HG03196 (cell line): ENCODE results near the gene ANAPC5.
"Not testable (repeated sequence)": the region's sequence is repeated elsewhere in the genome, so short reads cannot be mapped to it uniquely, and the experiment has no call there.

Source experiments
- ATAC-seq: cut with Tn5 transposase; IDR thresholded peaks from one replicate; pipeline ENCODE4 v1.9.1; 2021; ENCODE audit not compliant: unreplicated experiment

The ANAPC5 gene

DNA sequence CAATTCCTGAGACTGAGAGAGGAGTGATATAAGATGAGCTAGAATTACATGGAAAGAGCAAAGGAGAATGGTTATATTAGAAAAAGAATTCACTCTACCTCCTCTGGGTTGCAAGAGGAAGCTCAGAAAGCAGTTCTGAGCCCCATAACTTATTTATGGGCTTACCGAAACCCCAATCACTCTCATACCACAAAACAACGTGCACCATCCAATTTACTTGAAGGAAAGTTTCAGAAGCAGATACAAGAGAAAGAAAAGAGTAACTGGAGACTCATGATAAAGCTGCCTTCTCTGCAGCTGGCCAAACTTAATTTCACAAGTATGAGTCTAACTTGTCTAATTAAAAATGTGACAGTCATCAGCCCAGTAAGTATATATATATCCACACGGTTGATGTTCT, 28.3 kb downstream of the ANAPC5 start:
- no peak for ATAC-seq

DNA sequence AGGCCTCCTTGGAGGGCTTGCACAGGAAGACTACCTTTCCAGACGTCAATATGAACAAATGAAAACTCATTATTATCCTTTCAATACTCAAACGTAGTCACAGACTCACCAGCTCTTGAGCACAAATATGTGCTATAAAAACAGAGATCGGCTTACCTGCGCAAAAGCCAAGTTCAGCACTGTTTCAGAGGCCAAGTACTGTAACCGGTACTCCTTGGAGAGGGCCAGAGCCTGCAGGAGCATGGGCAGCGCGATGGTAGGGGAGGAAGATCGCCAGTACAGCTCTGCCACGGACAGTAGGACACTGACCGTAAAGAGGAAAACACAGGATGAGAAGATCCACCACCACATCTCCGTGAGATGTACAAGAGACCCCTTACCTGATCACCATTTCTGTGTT, 34.1 kb downstream of the ANAPC5 start:
- no peak for ATAC-seq

DNA sequence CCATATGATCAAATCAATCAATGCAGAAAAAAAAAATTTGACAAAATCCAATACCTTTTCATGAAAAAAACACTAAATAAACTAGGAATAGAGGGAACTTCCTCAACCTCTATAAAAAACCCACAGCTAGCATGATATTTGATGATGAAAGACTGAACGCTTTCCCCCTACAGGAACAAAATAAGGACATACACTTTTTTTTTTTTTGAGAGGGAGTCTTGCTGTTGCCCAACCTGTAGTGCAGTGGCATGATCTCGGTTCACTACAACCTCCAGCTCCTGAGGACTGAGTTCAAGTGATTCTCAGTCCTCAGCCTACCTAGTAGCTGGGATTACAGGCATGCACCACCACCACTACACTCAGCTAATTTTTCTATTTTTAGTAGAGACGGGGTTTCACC, 37.8 kb downstream of the ANAPC5 start:
- ATAC-seq = no peak

DNA sequence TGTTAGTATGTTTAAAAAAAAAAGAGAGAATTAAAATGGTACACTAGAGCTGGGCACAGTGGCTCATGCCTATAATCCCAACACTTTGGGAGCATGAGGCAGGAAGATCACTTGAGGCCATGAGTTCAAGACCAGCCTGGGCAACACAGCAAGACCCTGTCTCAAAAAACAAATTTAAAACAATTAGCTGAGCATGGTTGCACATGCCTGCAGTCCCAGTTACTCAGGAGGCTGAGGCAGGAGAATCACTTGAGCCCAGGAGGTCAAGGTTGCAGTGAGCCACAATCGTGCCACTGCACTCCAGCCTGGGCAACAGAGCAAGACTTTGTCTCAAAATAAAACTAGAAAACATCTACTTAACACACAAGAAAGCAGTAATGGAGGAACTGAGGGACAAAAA, 42.0 kb downstream of the ANAPC5 start:
- not testable (repeated sequence) for ATAC-seq

DNA sequence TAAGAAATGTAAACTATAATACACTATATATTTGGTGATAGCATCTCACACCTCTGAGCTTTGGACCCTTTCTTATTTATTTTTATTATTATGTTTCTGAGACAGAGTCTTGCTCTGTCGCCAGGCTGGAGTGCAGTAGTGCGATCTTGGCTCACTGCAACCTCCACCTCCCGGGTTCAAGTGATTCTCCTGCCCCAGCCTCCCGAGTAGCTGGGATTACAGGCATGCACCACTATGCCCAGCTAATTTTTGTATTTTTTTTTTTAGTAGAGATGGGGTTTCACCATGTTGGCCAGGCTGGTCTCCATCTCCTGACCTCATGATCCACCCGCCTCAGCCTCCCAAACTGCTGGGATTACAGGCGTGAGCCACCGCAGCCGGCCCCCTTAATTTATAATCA, 44.8 kb downstream of the ANAPC5 start:
- ATAC-seq = not testable (repeated sequence)

DNA sequence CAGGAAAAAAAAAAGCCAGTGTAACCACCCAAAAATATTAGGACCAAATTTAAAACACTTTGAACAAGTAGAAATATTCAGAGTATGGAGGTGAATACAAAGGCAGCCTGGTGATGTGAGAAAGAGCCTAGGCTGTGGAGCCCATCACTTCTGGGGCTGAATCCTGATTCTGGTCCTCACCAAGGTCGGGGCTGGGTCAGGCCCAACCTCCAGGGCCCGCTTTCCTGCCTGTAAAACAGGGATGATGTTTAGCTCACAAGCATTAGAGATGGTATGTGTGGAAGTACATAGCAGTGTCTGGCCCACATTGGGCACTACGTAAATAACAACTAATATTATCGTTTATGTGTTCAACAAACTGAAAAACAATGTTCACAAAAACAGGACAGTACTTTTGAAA, 47.9 kb downstream of the ANAPC5 start:
- ATAC-seq = no peak

DNA sequence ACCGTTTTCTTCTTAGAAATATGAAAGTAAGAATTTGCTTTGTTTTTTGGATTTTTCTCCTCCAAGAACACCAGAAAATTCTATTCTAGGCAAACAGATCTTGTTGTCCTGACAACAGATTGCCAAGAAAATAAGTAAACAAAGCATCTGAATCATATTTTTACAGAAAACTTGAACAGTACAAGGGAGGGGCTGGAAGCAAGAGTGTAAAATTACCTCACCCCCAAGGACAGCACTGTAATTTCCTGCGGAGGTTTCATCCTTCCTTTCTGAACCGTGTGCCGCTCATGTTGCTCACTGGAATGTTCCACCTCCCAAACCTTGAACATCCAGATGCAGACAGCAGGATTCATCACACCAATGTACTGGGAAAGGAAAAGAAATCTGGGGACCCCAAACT, 50.3 kb downstream of the ANAPC5 start:
- no peak for ATAC-seq

DNA sequence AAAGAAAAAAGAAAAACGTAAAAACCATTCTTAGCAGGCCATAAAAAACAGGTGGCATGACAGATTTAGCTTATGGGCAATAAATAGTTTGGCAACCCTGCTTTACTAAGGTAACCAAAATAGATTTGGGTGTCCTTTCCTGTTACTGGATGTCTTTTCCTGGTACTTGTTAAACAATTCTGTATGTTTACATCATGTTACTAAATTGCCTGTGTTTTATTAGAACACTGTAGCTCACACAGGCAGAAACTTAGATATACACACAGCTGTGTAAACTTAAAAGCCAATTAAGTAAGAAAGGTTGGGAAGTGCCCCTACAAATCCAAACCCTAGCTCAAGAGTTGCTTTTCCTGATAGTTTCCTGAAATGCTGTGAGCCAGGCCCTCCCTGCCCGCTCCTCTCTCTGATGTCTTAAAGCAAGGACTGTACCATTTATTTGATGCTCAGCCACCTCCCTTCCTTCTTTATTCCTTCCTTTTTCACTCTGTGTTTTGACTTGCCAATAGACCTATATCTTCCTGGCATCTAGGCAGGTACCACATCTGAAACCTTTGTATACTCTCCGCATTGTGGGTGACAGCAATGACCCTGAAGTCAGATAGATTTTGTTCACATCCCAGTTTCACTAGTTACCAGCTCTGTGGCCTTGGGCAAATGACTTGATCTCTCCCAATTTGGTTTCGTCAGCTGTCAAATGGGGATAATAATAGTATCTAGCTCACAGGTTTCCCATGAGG, 52.0 kb downstream of the ANAPC5 start:
- no peak for ATAC-seq

DNA sequence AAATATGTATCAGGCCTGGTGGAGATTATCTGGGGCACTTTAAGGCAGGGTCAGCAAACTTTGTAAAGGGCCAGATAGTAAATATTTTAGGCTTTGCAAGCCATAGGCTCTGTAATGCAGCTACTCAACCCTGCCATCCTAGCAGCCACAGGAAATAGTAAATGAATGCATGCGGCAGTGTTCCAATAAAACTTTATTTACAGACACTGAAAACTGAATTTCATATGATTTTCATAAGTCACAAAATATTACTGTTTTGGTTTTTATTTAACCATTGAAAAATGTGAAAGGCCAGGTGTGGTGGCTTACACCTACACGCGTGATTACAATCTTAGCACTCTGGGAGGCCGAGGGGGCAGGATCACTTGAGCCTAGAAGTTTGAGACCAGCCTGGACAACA, 52.5 kb downstream of the ANAPC5 start:
- no peak for ATAC-seq

DNA sequence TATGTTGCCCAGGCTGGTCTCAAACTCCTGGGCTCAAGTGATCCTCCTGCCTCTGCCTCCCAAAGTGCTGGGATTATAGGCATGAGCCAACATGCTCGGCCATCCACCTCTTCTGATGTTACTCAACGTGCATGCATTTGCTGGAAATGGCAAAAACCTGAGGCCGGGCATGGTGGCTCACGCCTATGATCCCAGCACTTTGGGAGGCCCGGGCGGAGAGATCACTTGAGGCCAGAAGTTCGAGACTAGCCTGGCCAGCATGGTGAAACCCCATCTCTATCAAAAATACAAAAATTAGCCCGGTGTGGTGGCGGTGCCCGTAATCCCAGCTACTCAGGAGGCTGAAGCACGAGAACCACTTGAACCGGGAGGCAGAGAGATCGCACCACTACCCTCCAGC, 53.8 kb downstream of the ANAPC5 start:
- not testable (repeated sequence) for ATAC-seq

DNA sequence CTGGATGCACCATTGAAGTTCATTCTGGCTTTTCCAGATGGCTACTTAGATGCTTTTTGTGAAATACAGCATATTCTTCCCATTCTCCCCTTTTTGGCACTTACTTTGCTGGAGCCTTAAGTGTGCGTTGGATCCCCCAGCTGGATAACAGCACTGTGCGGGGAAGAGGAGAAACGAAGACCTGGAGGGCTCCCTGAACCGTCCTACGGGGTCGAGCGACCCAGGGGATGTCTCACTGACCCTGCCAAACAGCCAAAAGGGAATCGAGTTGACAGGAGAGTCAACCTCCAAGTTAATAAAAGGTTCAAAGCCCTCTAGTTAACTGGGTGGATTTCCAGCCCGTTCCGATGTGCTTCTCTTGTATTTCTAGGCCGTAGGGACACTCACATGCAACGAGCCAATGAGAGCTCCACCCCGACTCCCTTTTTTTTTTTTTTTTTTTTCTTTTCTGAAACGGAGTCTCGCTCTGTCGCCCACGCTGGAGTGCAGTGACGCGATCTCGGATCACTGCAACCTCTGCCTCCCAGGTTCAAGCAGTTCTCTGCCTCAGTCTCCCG, 54.7 kb downstream of the ANAPC5 start:
- ATAC-seq = no peak

DNA sequence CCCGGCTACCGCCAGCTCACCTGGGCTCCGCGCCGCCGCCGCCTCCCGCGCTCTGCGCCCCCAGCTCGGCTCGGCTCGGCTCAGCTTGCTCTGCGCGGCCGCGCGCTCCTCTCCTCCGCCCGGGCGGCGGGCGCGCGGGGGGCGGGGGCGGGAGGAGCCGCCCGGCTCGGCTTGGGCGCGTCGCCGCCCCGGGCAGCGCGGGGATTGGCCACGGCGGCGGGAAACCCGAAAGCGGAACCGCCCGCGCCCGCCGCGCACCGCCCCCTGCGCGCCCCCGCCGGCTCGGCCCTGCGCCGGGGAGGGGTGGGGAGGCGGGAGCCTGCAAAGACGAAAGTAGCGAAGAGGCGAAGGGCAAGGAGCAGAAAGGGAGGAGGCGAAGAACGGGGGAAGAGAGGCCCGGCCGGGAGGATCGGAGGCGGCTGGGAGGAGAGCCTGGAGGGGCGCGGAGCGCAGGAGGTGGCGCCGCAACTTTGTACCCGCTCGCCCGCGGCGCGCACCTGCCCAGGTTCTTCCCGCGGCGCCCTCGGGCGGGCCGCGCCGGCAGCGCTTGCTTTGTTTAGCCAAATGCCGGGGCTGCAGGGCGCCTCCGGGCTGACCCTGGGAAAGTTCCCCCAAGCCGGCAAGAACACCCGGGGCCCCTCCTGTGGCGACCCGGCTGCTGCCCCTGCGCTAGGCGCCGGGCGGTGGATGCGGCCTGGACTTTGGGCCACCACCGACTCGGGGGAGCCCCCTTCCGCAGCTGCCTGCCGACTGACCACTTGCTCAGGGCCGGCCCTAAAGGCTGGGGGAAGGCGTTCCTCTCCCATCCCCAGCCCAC, 55.4 kb downstream of the ANAPC5 start, which contains the start of gene CAMKK2:
CAMKK2 (minus strand) TSS at position 92 of the 817 bp plus-strand sequence. CDS start 22,183 bp downstream, outside the sequence.
- ATAC-seq = peak; percentile 66

DNA sequence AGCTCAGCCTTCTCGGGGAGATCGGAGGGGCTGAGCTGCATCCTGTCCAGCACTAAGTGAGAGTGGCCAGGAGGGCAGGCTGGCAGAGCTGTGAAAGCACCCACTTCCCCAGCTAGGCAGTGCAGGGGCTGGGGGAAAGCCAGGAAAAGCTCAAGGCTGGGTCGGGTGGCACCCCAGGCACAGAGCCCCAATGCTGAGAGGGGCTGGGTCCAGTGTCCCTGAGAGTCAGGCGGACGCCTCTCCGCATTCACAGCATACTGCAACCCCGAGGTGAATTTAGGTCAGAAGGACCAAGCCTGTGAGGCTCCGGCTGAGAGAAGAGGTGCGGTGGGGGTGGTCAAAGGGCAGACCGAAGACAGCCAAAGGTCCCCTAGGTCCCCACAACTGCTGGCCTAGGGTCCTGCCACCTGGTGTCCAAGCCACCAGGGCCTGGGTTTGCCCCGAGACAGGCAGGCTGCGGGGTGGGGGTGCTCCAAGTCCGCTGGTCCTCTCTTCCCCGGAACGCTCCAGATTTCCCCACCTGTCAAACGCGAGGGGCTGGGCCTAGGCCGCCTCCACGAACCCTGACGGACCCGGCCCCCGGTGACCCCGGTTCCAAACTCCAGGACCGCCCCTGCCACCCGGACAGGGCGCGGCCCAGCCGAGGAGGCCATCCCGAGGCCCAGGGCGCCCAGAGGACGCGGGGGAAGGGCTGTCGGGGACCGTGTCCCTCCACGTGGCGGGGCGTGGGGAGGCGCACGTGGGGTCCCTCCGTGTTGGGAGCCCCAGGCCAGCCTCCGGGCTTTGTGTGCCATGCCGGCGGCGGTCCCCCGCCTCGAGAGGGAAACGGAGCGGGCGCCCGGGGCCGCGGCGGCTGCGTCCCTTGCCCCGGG, 56.2 kb downstream of the ANAPC5 start:
- ATAC-seq = peak; percentile 20

DNA sequence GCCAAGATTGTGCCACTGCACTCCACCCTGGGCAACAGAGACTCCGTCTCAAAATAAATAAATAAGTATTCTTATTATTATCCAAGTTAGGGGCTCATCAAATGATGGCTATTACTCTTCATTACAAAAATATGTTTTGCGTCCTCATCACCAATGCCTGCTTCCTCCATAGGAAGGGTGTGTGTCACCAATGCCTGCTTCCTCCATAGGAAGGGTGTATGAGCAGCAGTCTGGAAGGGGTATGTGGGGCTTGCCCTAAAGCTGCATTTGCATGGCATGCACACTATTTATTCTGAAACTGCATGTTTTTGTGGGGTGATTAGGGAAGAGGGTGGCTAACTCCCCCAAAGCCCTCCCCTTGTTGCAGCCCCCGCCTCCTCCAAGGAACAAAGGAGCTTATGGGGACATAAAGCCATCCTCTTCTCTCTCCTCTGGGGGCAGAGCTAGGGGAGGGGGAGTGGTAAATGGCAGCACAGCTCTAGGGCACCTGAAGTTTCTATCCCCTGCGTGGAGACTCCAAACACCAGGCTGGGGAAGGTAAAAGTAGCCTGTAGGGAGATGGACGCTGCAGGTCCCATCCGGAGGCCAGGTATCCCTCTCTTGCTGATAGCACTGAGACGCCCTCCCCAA, 57.0 kb downstream of the ANAPC5 start:
- ATAC-seq = no peak

DNA sequence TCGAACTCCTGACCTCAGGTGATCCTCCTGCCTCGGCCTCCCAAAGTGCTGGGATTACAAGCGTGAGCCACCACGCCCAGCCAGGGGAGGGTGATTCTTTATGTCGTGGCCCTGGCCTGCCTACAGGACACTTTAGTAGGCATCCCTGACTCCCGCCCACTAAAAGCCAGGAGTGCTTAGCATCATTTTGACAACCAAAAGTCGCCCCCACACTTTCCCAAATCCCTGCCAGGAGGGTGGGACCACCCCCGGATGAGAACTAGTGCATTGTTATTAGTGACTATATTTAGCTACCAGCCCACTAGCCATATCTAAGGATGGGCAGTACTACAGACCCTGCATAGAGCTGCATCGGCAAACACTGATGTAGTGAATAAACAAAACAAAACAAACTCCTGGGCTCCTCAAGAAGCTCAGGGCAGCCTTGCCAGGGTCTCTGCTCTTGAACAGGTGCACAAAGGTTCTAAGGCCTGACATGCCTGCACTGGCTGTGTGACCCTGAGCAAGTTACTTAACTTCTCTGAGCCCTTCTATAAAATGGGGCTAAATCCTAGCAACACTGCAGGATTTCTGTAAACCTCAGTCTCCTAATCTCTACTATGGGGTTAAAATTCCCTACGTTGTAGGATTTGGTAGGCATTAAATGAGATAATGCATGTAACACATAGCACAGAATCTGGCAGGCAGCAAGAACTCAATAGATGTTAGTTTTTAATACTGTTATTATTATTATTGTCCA, 57.9 kb downstream of the ANAPC5 start:
- no peak for ATAC-seq

DNA sequence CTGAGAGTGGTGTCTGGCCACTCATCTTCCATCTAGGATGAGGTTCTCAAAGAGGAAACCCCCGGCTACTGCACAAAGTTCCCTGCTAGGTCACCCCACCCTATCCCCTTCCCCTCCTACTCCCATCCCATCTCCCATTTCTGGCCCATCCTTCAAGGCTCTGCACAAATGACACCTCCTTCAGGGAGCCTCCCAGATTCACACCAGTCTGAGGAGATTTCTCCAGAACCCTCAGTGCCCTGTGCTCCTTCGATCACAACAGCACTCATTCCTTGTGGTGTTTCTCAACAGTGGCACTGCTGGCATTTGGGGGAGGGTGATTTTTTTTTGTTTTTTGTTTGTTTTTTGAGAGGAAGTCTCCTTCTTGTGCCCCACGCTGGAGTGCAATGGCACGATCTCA, 58.6 kb downstream of the ANAPC5 start:
- no peak for ATAC-seq

DNA sequence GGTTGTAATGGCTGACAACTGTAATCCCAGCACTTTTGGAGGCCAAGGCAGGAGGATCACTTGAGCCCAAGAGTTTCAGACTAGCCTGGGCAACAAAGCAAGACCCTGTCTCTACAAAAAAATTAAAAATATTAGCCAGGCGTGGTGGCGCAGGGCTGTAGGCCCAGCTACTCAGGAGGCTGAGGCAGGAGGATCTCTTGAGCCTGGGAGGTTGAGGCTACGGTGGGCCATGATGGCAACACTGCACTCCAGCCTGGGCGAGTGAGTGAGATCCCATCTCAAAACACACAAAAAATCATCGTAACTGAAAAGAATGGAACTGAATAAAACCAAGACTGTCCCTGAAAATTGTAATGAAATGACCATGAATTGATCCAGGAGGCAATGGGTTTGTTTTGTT, 61.8 kb downstream of the ANAPC5 start:
- ATAC-seq = no peak

DNA sequence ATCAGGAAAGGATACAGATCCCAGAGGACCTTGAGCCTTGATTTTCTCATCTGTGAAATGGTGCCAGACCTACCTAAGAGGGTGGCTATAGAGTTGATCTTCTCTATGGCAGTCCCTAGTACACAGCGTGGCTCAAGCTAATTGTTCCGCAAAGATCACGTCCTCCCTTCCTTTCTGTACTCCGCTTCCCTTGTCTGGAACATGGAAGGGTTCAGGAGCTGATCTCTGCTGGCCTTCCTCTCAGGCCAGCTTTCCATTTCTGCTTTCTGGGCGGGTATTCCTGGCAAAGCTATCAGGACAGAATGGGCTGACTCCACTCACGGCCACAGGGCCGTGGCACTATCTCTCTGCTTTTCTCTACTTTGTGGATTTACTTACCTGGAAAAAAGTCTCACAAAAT, 62.2 kb downstream of the ANAPC5 start:
- no peak for ATAC-seq

DNA sequence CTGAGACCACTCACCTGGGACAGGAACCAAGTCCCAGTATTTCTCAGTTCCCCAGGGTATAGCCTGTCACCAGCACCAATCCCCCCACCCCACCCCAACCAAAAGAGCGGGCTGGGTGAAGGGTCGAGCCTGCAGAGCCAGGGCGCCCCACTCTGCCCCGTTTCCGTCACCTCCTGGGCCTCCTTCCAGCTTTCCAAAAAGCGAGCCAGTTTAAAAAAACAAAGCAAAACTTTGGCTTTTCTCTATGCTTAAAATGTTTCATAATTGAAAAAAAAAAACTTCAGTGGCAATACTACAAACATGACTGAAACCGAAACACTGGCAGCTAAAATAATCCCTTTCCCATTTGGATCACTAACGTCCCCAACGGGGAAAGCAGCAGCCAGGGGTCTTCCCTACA, 63.2 kb downstream of the ANAPC5 start:
- no peak for ATAC-seq
